Measurements from ENCODE around the gene C14orf39. TPM values are rescaled to one million over a fixed set of nuclear protein-coding genes. Genes with fewer than 3 reads are reported as not detected.

C14orf39 gene, protein sequence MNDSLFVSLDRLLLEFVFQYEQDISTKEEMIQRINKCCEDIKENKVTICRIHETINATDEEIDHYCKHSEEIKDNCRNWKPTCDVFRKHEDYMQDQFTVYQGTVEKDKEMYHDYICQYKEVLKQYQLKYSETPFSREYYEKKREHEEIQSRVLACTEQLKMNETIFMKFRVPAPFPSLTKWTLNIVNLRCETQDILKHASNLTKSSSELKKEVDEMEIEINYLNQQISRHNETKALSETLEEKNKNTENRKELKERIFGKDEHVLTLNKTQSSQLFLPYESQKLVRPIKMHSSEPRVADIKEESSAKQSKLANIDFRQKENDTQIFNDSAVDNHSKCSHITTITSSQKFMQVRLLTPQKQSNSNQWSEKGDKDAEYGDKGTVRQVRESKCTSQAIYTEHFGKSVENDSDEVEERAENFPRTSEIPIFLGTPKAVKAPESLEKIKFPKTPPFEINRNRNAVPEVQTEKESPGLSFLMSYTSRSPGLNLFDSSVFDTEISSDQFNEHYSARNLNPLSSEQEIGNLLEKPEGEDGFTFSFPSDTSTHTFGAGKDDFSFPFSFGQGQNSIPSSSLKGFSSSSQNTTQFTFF
- total RNA-seq (ENCODE audit: low replicate concordance): 0.18 and 0.41 TPM in 2 replicates

DNA sequence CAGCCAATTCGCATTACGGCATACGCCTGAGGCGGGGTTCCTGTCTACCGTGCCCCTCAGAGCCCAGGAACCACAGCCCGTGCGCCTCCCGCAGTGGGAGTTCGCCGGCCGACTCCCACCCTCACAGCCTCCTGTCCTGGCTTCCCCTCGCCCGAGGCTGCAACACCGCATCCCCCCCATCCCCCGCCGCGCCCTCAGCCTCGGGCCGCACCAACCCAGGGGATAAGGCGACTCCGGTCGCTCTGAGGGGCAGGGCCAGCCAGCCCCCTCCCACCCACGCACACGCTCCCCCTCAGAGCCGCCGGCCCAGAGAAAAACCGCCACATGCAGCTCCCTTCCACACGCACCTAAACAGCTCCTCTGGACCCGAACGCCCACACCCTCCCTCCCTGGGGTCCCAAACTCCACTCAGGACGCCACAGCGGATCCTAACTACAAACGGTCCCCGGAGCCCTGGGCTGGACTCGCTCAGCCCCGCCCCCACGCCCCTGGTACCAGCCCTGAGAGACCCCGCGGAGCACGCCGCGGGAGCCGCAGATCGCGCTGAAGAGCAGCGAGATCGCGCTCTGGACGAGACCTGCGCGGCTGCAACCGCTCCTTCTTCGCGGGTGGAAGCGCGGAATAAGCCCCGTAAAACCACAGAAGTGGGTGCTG is at the start of gene C14orf39:
Gene C14orf39, minus strand, starts transcription at position 466 of the 654 bp plus-strand sequence. CDS start 985 bp downstream, outside the sequence.
- TF ChIP-seq, protein P1, sequence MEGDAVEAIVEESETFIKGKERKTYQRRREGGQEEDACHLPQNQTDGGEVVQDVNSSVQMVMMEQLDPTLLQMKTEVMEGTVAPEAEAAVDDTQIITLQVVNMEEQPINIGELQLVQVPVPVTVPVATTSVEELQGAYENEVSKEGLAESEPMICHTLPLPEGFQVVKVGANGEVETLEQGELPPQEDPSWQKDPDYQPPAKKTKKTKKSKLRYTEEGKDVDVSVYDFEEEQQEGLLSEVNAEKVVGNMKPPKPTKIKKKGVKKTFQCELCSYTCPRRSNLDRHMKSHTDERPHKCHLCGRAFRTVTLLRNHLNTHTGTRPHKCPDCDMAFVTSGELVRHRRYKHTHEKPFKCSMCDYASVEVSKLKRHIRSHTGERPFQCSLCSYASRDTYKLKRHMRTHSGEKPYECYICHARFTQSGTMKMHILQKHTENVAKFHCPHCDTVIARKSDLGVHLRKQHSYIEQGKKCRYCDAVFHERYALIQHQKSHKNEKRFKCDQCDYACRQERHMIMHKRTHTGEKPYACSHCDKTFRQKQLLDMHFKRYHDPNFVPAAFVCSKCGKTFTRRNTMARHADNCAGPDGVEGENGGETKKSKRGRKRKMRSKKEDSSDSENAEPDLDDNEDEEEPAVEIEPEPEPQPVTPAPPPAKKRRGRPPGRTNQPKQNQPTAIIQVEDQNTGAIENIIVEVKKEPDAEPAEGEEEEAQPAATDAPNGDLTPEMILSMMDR (IDR thresholded peaks at IDR 0.05; ENCODE audit: insufficient read depth, low read length): no peak
- peak; percentile 7 for DNase-seq (ENCODE audit: low read depth)
- peak within 1 kb of the TSS; percentile 51 for H3K4me3 ChIP-seq (ENCODE audit: low read depth, low read length)

DNA sequence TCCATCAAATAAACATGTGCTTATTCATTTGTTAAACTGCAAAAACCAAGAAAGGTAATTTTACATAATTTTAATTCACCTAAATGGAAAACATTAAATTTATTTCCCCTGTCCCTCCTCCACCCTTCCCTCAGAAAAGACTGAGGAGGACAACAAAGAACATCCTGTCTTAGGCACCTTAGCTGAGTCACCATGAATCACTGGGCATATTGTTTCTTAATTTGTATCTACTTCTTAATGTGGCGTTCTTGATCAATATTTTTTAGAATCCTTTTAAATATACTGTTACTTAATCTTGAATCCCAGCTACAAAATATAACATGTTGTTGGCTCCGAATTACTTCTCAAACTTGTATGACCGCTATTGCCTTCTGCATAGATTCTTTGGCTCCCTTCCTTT is 46.6 kb upstream of the C14orf39 start:
- H3K4me3 ChIP-seq (ENCODE audit: low read depth, low read length): no peak overlapping the region
- TF ChIP-seq, protein P1 (IDR thresholded peaks at IDR 0.05; ENCODE audit: insufficient read depth, low read length): no peak
- no peak for DNase-seq (ENCODE audit: low read depth)

DNA sequence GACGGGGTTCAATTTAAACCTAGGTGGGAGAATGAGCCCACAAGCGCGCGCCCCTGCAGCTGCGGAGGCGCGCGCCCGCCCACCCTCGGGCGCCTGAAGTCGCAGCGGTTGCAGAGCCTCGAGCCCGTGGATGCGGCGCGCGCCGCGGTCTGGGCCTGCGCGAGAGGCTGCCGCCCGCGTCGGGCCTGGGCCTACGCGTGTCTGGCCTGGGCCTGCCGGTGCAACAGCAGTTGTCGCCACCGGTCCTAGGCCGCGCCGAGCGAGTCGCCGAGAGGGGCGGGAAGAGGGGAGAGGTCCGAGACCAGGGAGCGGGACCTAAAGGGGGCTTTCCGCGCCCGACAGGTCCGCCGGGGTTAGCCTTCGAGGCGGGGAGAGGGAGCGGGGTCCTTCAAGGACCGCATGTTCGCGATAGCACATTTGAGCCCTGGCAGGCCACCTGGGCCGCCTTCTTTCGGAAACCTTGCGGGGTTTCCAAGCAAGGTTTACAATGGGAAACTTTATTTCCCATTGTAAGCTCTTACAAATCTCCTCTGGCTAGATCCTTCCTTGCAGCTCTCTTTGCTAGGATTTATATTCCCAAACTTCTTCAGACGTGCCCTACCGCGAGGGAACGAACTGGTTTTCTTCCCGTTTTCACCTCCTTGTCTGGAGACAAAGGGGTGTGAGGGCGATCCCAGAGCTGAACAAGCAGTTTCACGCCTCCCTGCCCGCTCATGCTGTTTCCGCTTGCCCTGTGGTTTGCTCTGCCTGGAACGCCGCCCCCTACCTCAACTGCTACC is 29.8 kb upstream of the C14orf39 start:
- TF ChIP-seq, protein P1 (IDR thresholded peaks at IDR 0.05; ENCODE audit: insufficient read depth, low read length): no peak
- no peak overlapping the region for H3K4me3 ChIP-seq (ENCODE audit: low read depth, low read length)
- DNase-seq (ENCODE audit: low read depth): no peak

DNA sequence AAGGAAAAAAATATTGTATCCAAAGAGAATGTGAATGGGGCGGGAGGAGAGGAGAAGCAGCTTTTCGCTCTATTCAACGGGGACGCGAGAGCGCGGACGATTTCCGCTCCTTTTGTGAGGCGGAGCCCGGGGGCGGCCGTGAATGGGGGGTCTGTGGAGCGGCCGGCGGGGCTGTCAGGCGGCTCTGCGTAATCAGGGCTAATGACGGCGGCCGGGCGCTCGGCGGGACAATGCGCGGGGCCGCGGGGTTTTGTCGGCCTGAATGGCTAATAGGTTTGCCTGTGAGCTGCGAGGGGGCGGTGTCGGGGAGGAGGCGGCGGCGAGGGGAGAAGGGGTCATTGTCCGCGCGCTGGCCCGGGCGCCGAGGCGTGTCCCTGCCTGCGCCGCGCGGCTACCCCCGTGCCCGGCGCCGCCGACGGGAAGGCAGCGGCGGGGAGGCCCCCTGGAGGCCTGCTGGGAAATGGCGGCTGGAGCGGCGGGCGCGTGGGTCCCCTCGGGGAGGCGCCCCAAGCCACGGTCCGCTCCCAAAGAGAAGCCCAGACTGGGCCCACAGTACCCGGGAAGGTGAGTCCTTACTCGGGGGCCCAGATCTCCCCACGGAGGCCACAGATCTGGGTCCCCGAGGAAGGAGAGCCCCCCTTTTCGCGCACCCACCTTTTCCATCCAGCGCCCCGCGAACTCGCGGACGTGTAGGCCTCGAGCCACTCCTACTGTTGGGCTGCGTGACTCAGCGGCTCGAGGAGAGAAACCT is 29.1 kb upstream of the C14orf39 start:
- TF ChIP-seq, protein P1 (IDR thresholded peaks at IDR 0.05; ENCODE audit: insufficient read depth, low read length): peak; percentile 15
- DNase-seq (ENCODE audit: low read depth): no peak
- H3K4me3 ChIP-seq (ENCODE audit: low read depth, low read length): peak overlapping the region; percentile 42

DNA sequence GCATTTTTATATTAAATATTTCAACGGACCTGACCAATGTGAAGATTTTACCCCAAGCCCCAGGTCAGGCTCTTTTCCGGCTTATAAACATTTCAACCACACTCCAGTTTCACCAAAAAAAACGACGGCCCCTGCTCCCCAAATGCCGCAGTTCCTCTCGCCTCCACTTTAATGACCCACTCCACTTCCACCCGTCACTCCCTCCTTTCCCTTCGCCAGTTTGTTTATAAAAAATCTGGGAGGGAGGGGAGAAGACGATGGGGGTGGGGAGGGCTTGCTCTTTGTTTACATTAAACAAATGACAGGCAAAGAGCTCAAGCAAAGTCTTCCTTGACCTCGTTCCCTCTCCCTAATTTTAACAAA is 28.5 kb upstream of the C14orf39 start:
- TF ChIP-seq, protein P1 (IDR thresholded peaks at IDR 0.05; ENCODE audit: insufficient read depth, low read length): no peak
- DNase-seq (ENCODE audit: low read depth): no peak
- peak overlapping the region; percentile 42 for H3K4me3 ChIP-seq (ENCODE audit: low read depth, low read length)
